Measurements from ENCODE around the gene LGALS7.
"Not testable (repeated sequence)": the region's sequence is repeated elsewhere in the genome, so short reads cannot be mapped to it uniquely, and the experiment has no call there.

The LGALS7 gene

GRCh38 chr19:38770228-38770948, 2.9 kb downstream of the LGALS7 start:
- not testable (repeated sequence) for DNase-seq

GRCh38 chr19:38769635-38770211, 3.6 kb downstream of the LGALS7 start:
- DNase-seq = peak; percentile 92

GRCh38 chr19:38766276-38767047, 6.9 kb downstream of the LGALS7 start:
- no peak for DNase-seq

GRCh38 chr19:38765214-38765613, 8.1 kb downstream of the LGALS7 start:
- DNase-seq = no peak

- no peak for DNase-seq
Observed at GRCh38 chr19:38763795-38764220, 9.5 kb downstream of the LGALS7 start.

- DNase-seq = not testable (repeated sequence)
Observed at GRCh38 chr19:38761884-38762389, 11.4 kb downstream of the LGALS7 start.

GRCh38 chr19:38760805-38761517, 12.4 kb downstream of the LGALS7 start:
- not testable (repeated sequence) for DNase-seq

GRCh38 chr19:38759590-38760003, 13.7 kb downstream of the LGALS7 start:
- DNase-seq = no peak

- DNase-seq = not testable (repeated sequence)
Observed at GRCh38 chr19:38754196-38754595, 19.1 kb downstream of the LGALS7 start.

GRCh38 chr19:38753783-38754182, 19.5 kb downstream of the LGALS7 start:
- not testable (repeated sequence) for DNase-seq

GRCh38 chr19:38745316-38745715, 28.0 kb downstream of the LGALS7 start:
- DNase-seq = no peak

- no peak for DNase-seq
Observed at GRCh38 chr19:38744874-38745273, 28.4 kb downstream of the LGALS7 start.

- DNase-seq = no peak
Observed at GRCh38 chr19:38744298-38744681, 29.0 kb downstream of the LGALS7 start, which contains the start of gene CAPN12. Gene CAPN12, minus strand, starts transcription at chr19:38744474. Its CDS starts 309 bp downstream, at chr19:38744165.

- DNase-seq = no peak
Observed at GRCh38 chr19:38743394-38744297, 29.7 kb downstream of the LGALS7 start.

- no peak for DNase-seq
Observed at GRCh38 chr19:38742906-38743305, 30.4 kb downstream of the LGALS7 start.

GRCh38 chr19:38742296-38742695, 31.0 kb downstream of the LGALS7 start:
- no peak for DNase-seq

- no peak for DNase-seq
Observed at GRCh38 chr19:38741670-38742069, 31.6 kb downstream of the LGALS7 start.

- DNase-seq = no peak
Observed at GRCh38 chr19:38740932-38741331, 32.4 kb downstream of the LGALS7 start.

- DNase-seq = no peak
Observed at GRCh38 chr19:38740257-38740592, 33.1 kb downstream of the LGALS7 start.

- DNase-seq = no peak
Observed at GRCh38 chr19:38739440-38740256, 33.7 kb downstream of the LGALS7 start.

Data from femur (tissue), 1 donor.